Measurements from ENCODE around the gene VSTM2L. TPM values are rescaled to one million over a fixed set of nuclear protein-coding genes. Genes with fewer than 3 reads are reported as not detected.

The VSTM2L gene
- polyA plus RNA-seq, 1 of the 3 experiments (the other 2 are of a cell fraction), result 5.1 TPM

DNA sequence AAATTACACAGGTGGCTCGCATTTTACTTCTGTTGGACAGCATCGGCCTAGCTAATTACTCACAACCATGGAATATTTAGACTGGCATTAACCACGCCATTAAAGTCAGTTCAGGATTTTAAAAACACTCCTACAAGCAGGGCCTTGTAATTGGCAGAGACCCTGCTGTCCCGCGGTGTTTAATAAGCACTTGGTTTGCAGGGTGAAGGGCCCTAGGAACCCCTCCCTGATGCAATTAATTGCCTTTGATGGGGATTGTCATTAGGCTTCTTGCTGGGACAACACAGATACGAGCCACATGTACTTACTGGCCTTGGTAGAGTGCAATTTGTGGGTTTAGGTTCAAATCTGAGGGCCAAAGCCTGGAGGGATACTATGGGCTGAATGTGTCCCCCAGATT is 7.8 kb upstream of the VSTM2L start:
- POLR2A ChIA-PET, result no interaction called here
- Histone ChIP-seq H4K20me1 (ENCODE audit: insufficient read depth) (no peaks in the 10 kb centered on the region), H3K79me2 (ENCODE audit: insufficient read depth) (no peaks in the 10 kb centered on the region), H3F3A (replicated peaks; ENCODE audit: insufficient read depth) (no peaks in the 10 kb centered on the region), H3K4me3 (ENCODE audit: low read depth in 2 of 2, low read length in 1 of 2) (no peak overlapping the region), H3K27me3 (ENCODE audit: insufficient read depth) (no peaks in the 10 kb centered on the region), H3K36me3 (replicated peaks in 1 of 2; ENCODE audit: control insufficient read depth in 1 of 2, insufficient read depth in 2 of 2, low read length in 1 of 2) (no peaks in the 10 kb centered on the region), H3K4me1 (ENCODE audit: control insufficient read depth in 1 of 2, insufficient read depth in 2 of 2, low read depth in 1 of 2, low read length in 1 of 2) (peaks cover 4 to 12% of the 10 kb centered on the region in 2 experiments; a peak in 2 of 4 replicates), H3K9me2 (no peaks in the 10 kb centered on the region), H3K4me2 (no peak overlapping the region), H3K9ac (no peak overlapping the region), H3K27ac (ENCODE audit: low read depth in 2 of 2, low read length in 1 of 2) (no peak overlapping the region), H2AFZ (ENCODE audit: low read depth) (no peak overlapping the region), H3K9me3 (no peaks in the 10 kb centered on the region)
- WGBS (ENCODE audit: low lambda C conversion rate), result 87% methylated on average over 6 of the region's 6 CpGs
- CTCF ChIA-PET, result interaction anchor here (1.9 to 5.1 kb wide), 3 partner anchors 7 to 330 kb away, joined by 4 to 33 read pairs (median 23); partner anchors contain the start of gene VSTM2L
- no peak for DNase-seq
- no peak for TF ChIP-seq FOXJ3 (CRISPR knock-in tag; IDR thresholded peaks at IDR 0.05)
- no peak for TF ChIP-seq FOSL2 (IDR thresholded peaks at IDR 0.05; ENCODE audit: borderline replicate concordance, low read depth)
- TF ChIP-seq RXRA (IDR thresholded peaks at IDR 0.05; ENCODE audit: borderline replicate concordance, low read depth), result no peak
- TF ChIP-seq, protein P1, sequence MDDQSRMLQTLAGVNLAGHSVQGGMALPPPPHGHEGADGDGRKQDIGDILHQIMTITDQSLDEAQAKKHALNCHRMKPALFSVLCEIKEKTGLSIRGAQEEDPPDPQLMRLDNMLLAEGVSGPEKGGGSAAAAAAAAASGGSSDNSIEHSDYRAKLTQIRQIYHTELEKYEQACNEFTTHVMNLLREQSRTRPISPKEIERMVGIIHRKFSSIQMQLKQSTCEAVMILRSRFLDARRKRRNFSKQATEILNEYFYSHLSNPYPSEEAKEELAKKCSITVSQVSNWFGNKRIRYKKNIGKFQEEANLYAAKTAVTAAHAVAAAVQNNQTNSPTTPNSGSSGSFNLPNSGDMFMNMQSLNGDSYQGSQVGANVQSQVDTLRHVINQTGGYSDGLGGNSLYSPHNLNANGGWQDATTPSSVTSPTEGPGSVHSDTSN (IDR thresholded peaks at IDR 0.05), result no peak
- no peak for TF ChIP-seq RAD21 (IDR thresholded peaks at IDR 0.05; ENCODE audit: low read length)

DNA sequence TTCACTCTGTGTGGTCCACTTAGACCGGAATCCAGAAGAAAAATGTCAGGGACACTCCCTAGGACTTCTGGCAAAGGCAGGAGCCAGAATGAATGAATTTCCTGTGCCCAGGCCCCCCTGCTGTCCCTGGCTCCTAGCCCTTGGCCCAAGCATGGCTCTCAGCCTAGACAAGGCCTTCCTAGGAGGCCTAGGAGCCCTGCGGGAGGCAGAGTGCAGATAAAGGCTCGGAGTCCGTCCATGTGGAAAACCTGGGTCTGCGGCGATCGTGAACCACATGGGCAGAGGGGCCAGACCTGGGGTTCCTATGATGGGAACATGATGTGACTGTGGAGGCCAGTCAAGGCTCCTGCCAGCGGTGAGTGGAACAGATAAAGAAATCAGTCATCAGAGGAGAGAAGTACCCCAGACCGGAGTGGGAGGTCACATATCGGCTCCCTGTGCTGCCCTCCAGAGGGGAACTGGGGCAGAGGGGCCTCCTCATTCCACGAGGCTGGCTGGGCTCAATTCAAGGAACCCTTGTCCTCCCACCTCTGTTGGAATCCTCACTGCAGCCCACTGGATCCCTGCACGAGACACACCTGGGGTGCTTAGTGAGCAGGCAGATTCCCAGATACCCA is 5.9 kb upstream of the VSTM2L start:
- H3K4me1 ChIP-seq (ENCODE audit: control insufficient read depth in 1 of 2, insufficient read depth in 2 of 2, low read depth in 1 of 2, low read length in 1 of 2), result peaks cover 4 to 12% of the 10 kb centered on the region in 2 experiments; a peak in 2 of 4 replicates
- H3K4me2 ChIP-seq, result no peak overlapping the region
- CTCF ChIA-PET, result interaction anchor here (1.5 to 3.6 kb wide), 4 partner anchors 10 to 332 kb away, joined by 3 to 43 read pairs (median 14); no protein-coding TSS in a partner anchor
- no peaks in the 10 kb centered on the region for H3K9me2 ChIP-seq
- H3K27me3 ChIP-seq (ENCODE audit: insufficient read depth), result no peaks in the 10 kb centered on the region
- no peak overlapping the region for H2AFZ ChIP-seq (ENCODE audit: low read depth)
- 85% methylated on average over 9 of the region's 12 CpGs for WGBS (ENCODE audit: low lambda C conversion rate)
- TF ChIP-seq, protein P1 (IDR thresholded peaks at IDR 0.05), result no peak
- TF ChIP-seq RFX5 (IDR thresholded peaks at IDR 0.05; ENCODE audit: low read length) (no peak), SMC3 (IDR thresholded peaks at IDR 0.05; ENCODE audit: low read depth, low read length) (peak; percentile 42; the same call in 1 of the 2 replicates), RXRA (IDR thresholded peaks at IDR 0.05; ENCODE audit: borderline replicate concordance, low read depth) (no peak), JUND (IDR thresholded peaks at IDR 0.05) (no peak), YY1 (IDR thresholded peaks at IDR 0.05; ENCODE audit: low read depth) (no peak), RCOR1 (IDR thresholded peaks at IDR 0.05; ENCODE audit: low read length) (no peak), RAD21 (IDR thresholded peaks at IDR 0.05; ENCODE audit: low read length) (peak; percentile 71), FOXM1 (IDR thresholded peaks at IDR 0.05; ENCODE audit: low read depth) (no peak), NFIC (IDR thresholded peaks at IDR 0.05; ENCODE audit: borderline replicate concordance) (no peak), EP300 (IDR thresholded peaks at IDR 0.05; ENCODE audit: borderline replicate concordance in 1 of 2, low read depth in 1 of 2, low read length in 1 of 2) (no peak), MEF2A (IDR thresholded peaks at IDR 0.05; ENCODE audit: borderline replicate concordance, low read depth) (no peak), ELF1 (IDR thresholded peaks at IDR 0.05) (no peak), TAF1 (IDR thresholded peaks at IDR 0.05; ENCODE audit: borderline replicate concordance, low read depth, low read length) (no peak), POLR2AphosphoS5 (IDR thresholded peaks at IDR 0.05; ENCODE audit: low read depth, low read length) (no peak), TEAD4 (IDR thresholded peaks at IDR 0.05; ENCODE audit: borderline replicate concordance, insufficient read depth) (no peak), GABPA (IDR thresholded peaks at IDR 0.05; ENCODE audit: low read depth) (no peak), FOSL2 (IDR thresholded peaks at IDR 0.05; ENCODE audit: borderline replicate concordance, low read depth) (no peak)
- TF ChIP-seq, protein P2, sequence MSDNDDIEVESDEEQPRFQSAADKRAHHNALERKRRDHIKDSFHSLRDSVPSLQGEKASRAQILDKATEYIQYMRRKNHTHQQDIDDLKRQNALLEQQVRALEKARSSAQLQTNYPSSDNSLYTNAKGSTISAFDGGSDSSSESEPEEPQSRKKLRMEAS (IDR thresholded peaks at IDR 0.05; ENCODE audit: low read depth), result no peak
- TF ChIP-seq, protein P3, sequence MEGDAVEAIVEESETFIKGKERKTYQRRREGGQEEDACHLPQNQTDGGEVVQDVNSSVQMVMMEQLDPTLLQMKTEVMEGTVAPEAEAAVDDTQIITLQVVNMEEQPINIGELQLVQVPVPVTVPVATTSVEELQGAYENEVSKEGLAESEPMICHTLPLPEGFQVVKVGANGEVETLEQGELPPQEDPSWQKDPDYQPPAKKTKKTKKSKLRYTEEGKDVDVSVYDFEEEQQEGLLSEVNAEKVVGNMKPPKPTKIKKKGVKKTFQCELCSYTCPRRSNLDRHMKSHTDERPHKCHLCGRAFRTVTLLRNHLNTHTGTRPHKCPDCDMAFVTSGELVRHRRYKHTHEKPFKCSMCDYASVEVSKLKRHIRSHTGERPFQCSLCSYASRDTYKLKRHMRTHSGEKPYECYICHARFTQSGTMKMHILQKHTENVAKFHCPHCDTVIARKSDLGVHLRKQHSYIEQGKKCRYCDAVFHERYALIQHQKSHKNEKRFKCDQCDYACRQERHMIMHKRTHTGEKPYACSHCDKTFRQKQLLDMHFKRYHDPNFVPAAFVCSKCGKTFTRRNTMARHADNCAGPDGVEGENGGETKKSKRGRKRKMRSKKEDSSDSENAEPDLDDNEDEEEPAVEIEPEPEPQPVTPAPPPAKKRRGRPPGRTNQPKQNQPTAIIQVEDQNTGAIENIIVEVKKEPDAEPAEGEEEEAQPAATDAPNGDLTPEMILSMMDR (IDR thresholded peaks at IDR 0.05), result peak; percentile 23
- TF ChIP-seq, protein P4, sequence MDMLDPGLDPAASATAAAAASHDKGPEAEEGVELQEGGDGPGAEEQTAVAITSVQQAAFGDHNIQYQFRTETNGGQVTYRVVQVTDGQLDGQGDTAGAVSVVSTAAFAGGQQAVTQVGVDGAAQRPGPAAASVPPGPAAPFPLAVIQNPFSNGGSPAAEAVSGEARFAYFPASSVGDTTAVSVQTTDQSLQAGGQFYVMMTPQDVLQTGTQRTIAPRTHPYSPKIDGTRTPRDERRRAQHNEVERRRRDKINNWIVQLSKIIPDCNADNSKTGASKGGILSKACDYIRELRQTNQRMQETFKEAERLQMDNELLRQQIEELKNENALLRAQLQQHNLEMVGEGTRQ (IDR thresholded peaks at IDR 0.05; ENCODE audit: borderline replicate concordance, low read depth, low read length), result no peak
- H3K9ac ChIP-seq, result no peak overlapping the region
- no peaks in the 10 kb centered on the region for H3K36me3 ChIP-seq (replicated peaks in 1 of 2; ENCODE audit: control insufficient read depth in 1 of 2, insufficient read depth in 2 of 2, low read length in 1 of 2)
- peak; percentile 76 for DNase-seq
- no peaks in the 10 kb centered on the region for H3K9me3 ChIP-seq
- no peaks in the 10 kb centered on the region for H3F3A ChIP-seq (replicated peaks; ENCODE audit: insufficient read depth)
- H3K4me3 ChIP-seq (ENCODE audit: low read depth in 2 of 2, low read length in 1 of 2), result no peak overlapping the region; a peak in 1 of 4 replicates
- no peak overlapping the region for H3K27ac ChIP-seq (ENCODE audit: low read depth in 2 of 2, low read length in 1 of 2)
- H4K20me1 ChIP-seq (ENCODE audit: insufficient read depth), result no peaks in the 10 kb centered on the region
- POLR2A ChIA-PET, result no interaction called here
- H3K79me2 ChIP-seq (ENCODE audit: insufficient read depth), result no peaks in the 10 kb centered on the region

Measured in SK-N-SH (cell line).